NCI-H526 (cell line): Measurements from ENCODE around the gene SAP30.

ENCODE experiments used
- DNase-seq, 2 experiments: peaks; one replicate each; lab custom pipeline; 2025; lab: John Stamatoyannopoulos, UW

Gene SAP30

DNA sequence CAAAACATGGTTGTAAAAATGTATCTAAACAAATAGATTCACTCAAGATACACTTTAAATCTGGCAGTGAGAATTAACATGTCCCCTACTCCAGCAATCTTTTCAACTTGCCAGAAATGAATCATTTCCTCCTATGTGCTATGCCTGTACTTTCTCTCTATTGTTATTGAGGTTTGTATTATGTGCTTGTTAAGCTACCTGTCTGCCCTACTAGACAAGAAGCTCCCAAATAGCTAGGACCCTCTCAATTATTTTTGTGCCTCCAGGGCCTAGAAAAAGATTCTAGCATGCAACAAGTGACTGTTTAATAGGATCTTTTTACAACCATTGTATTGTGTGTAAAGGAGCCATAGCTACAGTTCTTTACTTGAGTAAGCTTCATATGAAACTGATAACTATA, 3.5 kb upstream of the SAP30 start:
- DNase-seq: no peak

- DNase-seq: no peak
These were observed 2.8 kb upstream of the SAP30 start for GRCh38 chr4:173367946-173368345.

GRCh38 chr4:173370130-173370476, 651 bp upstream of the SAP30 start:
- no peak for DNase-seq

DNA sequence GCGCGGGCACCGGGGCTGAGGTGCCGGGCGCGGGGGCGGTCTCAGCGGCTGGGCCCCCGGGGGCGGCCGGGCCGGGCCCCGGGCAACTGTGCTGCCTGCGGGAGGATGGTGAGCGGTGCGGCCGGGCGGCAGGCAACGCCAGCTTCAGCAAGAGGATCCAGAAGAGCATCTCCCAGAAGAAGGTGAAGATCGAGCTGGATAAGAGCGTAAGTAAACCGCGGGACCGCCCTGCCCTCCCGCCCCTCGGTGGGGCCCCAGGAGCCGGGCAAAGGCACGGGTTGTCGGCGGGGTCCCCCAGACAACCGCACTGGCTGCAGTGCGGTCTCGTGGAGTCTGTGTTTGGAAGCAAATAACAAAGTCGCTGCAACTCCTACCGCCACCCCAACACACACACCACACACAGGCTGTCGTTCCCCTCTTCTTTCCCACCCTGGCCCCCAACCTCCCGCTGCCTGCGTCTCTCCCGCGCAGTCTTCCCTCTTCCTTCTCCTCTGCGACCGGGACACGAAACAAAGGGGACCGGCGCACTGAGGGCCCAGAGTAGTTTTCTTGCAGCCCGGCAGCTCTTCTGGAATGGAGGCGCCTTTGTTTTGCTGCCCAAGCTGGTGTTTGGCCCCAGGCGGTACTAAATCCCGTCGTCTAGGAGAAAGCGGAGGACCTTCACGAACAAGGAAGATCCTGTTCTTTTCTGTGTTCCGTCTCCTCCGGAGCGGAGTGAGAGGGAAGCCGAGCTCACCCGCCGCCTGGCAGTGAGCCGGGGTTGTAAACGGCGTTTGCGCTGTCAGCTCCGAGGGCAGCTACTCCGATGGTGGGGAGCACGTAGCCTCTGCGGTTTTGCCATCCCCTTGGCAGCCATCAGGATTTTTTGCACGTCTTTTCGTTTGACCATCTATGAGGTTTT, 788 bp downstream of the SAP30 start:
- peak; percentile 58 to 66 for DNase-seq

GRCh38 chr4:173374588-173374987, 3.8 kb downstream of the SAP30 start:
- no peak for DNase-seq

- no peak for DNase-seq
These were observed 9.2 kb downstream of the SAP30 start for GRCh38 chr4:173379929-173380328.

DNA sequence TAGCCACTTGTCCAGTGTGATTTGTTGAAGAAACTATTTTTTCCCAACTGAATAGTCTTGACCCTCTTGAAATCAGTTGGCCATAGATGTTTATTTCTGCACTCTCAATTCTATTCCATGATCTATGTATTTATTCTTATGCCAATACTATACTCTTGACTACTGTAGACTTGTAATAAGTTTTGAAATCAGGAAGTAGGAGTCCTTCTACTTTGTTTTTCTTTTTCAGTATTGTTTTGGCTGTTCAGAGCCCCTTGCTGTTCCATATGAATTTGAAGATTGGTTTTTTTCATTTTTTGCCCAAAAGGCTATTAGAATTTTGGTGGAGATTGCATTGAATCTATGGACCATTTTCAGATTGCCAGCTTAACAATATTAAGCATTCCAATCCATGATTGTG, 10.2 kb downstream of the SAP30 start:
- no peak for DNase-seq

DNA sequence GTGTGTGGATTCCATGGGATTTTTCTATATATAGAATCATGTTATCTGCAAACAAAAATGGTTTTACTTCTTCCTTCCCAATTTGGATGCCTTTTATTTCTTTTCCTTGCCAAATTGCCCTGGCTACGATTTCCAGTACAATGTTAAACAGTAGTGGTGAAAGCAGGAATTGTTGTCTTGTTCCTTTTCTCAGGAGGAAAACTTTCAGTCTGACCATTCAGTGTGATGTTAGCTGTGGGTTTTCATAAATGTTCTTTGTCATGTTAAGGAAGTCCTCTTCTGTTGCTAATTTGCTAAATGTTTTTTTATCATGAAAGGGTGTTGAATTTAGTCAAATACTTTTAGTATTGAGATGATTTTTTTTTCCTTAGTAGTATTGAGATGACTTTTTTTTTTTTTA, 10.9 kb downstream of the SAP30 start:
- DNase-seq: no peak

- DNase-seq: no peak
These were observed 11.6 kb downstream of the SAP30 start for GRCh38 chr4:173382349-173382748.

- DNase-seq: no peak
These were observed 16.0 kb downstream of the SAP30 start for GRCh38 chr4:173386751-173387150.

- DNase-seq: no peak
These were observed 20.9 kb downstream of the SAP30 start for GRCh38 chr4:173391701-173392100.

DNA sequence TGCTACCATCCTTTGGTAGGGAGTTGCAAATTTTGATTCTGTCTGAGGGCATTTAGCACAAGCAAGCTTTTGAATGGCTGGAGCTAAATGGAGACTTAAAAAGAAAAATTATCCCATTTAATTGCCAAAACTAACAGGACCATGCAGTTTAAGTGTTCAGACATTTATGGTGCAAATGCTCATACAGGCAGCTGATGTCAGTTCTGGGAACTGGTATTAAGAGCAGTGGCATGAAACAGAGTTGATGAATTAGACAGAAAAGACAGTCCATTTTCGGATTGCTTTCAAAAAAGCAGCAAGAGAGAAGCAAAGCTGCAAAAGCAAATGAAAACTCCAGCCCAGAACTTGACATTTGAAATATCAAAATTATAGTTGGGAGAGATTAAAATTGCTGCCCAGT, 26.9 kb downstream of the SAP30 start:
- DNase-seq: no peak

DNA sequence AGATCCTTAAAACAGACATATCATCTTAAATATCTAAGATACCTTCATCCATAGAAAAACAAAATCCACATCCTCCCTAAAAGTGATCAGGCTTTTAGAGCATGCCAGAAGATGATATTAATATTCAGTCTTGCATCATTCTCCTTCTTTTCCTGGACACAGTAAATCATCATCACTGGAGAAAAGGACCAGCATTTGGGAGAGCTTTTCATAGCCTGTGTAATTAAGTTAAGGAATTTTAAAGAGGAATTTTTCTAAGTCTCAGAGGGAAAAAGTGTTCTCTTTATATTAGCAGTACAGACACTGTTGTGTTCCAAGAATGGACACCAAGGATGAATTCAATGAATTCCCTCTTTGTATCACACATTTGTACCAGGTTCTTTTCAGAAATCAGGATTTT, 27.5 kb downstream of the SAP30 start:
- DNase-seq: no peak

DNA sequence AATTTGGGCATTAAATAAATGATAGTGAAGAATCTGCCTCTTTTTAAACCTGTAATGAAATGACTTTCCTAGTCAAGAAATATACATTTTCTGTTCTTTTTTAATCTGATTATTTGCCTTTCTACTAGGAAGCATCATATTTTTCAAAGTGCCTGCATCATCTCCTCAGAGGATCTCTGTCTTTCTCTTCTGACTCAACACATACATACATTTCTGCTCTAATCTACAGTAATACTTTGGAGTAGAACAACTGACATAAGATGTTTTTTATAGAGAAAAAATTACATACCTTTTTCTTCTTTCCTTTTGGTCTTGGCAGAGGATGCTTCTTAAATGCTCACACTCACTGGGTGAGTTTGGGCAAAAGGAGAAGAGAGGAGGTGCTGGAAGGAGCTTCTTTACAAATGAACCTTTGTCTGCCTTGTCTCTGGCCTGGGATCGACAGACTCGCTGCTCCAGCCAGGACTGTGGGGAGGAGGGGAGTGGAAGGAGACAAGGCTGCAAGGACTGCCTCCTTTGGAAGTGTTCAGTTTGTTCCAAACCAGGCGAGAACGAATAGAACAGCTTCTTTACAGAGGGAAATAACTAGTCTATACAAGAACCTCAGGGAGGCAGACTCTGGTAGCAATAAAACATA, 28.1 kb downstream of the SAP30 start, which contains the start of gene SCRG1:
TSS of gene SCRG1 (minus strand) at position 338 of the 637 bp plus-strand sequence. CDS start 7,702 bp downstream, outside the sequence.
- DNase-seq: no peak

DNA sequence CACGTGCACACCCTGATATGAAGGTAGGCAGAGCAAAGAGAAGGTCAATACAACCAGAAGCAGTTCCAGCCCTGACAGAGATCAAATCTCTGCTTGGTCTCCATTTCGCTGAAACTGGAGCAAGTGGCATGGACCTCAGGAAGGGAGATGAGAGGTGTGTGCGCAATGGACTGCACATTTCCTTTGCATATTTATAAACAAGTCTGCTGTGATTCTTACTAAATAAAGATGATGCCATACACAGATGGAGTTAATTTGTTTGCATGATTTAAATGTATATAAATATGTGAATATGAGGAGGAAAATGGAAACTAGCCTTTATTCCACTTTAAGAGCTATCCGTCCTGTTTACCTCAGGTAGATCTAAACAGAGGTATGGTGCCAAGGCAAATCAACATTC, 30.3 kb downstream of the SAP30 start:
- DNase-seq: no peak

GRCh38 chr4:173403051-173403450, 32.3 kb downstream of the SAP30 start:
- no peak for DNase-seq

DNA sequence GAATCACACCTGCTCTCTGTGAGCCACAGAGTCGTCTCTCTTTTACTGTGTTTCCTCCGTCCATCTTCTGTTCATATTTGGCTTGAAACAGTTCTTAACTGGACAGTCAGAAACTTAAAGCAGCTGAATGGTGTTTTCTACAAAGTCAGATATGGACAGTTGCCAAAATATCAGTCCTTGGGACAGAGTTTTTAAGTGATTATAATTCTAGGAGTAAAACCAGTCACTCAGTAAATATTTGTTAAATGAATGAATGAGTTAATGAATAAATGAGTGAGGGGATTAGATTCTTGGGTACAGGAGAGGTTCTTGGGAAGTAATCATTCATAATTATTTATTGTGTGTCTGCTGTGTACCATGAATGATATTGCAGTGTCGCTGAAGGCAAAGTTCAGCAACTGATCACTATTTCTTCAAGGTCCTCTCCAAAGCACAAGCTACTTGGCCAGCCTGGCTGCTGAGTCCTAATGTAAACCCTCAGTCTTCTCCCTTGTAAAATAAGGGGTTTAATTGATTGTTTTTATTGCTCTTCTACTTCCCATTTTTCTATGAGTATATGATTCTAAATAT, 33.6 kb downstream of the SAP30 start:
- DNase-seq: no peak

DNA sequence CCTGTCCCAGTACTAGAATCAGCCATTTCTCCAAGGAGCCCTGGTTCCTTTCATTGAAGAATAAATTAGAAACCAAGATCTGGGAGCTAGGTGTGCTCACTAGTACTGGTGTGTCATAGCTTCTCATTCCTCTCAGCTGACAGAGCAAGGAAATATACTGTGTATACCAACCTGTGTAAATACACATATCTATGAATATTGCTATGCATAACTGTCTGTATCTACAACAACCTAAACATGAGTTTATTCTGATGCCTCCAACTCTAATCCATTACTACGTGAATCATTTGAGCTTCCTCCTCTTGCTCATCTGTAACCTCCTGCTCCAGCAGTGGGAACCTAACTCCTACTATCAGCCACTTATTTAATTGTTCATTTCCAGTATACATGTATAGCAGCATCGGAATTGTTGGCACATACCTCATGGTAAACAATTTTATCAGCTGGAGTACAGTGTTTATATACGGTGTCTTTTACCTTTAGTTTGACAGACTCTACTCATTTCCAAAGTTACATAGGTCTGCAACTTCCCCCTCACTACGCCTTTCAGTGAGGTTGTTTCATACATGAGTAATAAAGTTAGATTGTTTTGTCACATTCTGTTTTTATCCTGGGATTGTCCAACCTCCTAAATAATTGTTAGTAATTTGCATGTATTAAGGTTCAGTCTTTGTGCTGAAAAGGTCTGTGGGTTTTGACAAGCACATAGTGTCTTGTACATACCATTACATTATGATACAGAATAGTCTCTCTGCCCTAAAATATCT, 35.3 kb downstream of the SAP30 start:
- no peak for DNase-seq

- peak in 1 of 2 experiments; percentile 1 for DNase-seq
These were observed 39.3 kb downstream of the SAP30 start for GRCh38 chr4:173410079-173410478.

DNA sequence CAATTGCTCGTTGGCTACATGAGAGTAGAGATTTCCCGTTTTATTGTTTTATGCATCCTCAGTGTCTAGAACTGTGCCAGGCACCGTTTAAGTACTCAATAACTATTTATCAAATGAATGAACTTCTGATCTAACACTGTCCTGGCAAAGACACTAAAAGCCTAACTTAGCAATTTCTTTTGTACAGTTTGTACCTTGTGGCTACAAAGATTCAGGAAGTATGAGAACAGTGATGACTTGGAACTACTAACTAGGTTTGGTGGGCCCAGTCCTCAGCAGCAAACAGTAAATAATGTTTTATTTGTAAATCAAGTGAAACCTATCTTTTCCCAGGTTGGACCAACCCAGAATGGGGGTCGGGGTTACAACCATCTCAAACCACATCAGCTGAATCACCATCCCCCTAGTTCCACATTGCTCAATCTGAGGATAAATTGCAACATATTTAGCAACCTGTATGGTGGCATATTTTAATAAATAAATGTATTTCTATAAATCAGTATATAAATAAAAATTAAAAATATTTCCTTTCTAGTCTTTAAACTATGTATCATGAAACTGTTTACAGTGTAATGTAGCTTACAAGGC, 40.4 kb downstream of the SAP30 start:
- no peak for DNase-seq

GRCh38 chr4:173413036-173413435, 42.3 kb downstream of the SAP30 start:
- no peak for DNase-seq

DNA sequence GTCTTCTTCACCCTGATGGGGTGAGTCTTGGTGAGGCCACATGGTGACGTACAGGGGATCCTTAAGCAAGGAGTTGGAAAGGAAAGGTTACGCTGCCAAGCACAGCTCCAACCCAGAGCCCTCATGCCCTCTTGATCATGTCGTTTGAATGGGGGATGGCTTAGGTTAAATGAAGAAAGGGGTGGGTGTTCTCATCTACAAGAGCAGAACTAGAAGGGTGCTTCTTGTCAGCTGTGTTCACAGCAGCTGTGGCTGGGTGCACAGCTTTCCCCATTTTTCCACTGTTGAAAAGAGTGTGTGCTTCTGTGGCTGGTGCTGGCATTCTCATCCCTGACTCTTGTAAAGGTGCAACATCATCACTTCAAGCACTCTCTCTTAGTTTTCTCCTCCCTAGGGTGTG, 43.7 kb downstream of the SAP30 start:
- DNase-seq: no peak
